Ishikawa (cell line): ENCODE data around the gene HYAL2.

Experiments used
- CEBPB ChIP-seq: IDR thresholded peaks from 2 replicates; pipeline ENCODE4 v1.6.1; 2012
- CREB1 ChIP-seq: IDR thresholded peaks from 2 replicates; pipeline ENCODE4 v1.6.1; 2012; ENCODE audit warnings: low read depth
- EGR1 ChIP-seq: IDR thresholded peaks from 2 replicates; pipeline ENCODE4 v1.6.1; 2012
- EP300 ChIP-seq: IDR thresholded peaks from 2 replicates; pipeline ENCODE4 v1.6.1; 2012; ENCODE audit warnings: borderline replicate concordance
- FOXM1 ChIP-seq: IDR thresholded peaks from 2 replicates; pipeline ENCODE4 v1.6.1; 2012; ENCODE audit warnings: low read depth, borderline replicate concordance
- MAX ChIP-seq: IDR thresholded peaks from 2 replicates; pipeline ENCODE4 v1.6.1; 2012
- NFIC ChIP-seq: IDR thresholded peaks from 2 replicates; pipeline ENCODE4 v1.6.1; 2012
- RAD21 ChIP-seq: IDR thresholded peaks from 2 replicates; pipeline ENCODE4 v1.6.1; 2012; ENCODE audit warnings: low read depth
- TAF1 ChIP-seq: IDR thresholded peaks from 2 replicates; pipeline ENCODE4 v1.6.1; 2012; ENCODE audit warnings: low read depth, mild to moderate bottlenecking
- TCF12 ChIP-seq: IDR thresholded peaks from 2 replicates; pipeline ENCODE4 v1.6.1; 2012; ENCODE audit warnings: low read depth
- TEAD4 ChIP-seq: IDR thresholded peaks from 2 replicates; pipeline ENCODE4 v1.6.1; 2012
- USF1 ChIP-seq: IDR thresholded peaks from 2 replicates; pipeline ENCODE4 v1.6.1; 2012
- YY1 ChIP-seq: IDR thresholded peaks from 2 replicates; pipeline ENCODE4 v1.6.1; 2012; ENCODE audit warnings: low read depth
- ZBTB7A ChIP-seq: IDR thresholded peaks from 2 replicates; pipeline ENCODE4 v1.6.1; 2012; ENCODE audit warnings: low read depth
- TF ChIP-seq, protein P1 (sequence below): IDR thresholded peaks from 2 replicates; pipeline ENCODE4 v1.6.1; 2012; ENCODE audit warnings: low read depth, mild to moderate bottlenecking

Gene HYAL2

GRCh38 chr3:50330330-50330729, 7.8 kb upstream of the HYAL2 start:
- TF ChIP-seq CEBPB = no peak
- TF ChIP-seq EGR1 = no peak
- TF ChIP-seq TAF1 = no peak
- TF ChIP-seq CREB1 = no peak
- TF ChIP-seq USF1 = no peak
- TF ChIP-seq MAX = no peak
- TF ChIP-seq TCF12 = no peak
- no peak for TF ChIP-seq FOXM1
- TF ChIP-seq, protein P1, sequence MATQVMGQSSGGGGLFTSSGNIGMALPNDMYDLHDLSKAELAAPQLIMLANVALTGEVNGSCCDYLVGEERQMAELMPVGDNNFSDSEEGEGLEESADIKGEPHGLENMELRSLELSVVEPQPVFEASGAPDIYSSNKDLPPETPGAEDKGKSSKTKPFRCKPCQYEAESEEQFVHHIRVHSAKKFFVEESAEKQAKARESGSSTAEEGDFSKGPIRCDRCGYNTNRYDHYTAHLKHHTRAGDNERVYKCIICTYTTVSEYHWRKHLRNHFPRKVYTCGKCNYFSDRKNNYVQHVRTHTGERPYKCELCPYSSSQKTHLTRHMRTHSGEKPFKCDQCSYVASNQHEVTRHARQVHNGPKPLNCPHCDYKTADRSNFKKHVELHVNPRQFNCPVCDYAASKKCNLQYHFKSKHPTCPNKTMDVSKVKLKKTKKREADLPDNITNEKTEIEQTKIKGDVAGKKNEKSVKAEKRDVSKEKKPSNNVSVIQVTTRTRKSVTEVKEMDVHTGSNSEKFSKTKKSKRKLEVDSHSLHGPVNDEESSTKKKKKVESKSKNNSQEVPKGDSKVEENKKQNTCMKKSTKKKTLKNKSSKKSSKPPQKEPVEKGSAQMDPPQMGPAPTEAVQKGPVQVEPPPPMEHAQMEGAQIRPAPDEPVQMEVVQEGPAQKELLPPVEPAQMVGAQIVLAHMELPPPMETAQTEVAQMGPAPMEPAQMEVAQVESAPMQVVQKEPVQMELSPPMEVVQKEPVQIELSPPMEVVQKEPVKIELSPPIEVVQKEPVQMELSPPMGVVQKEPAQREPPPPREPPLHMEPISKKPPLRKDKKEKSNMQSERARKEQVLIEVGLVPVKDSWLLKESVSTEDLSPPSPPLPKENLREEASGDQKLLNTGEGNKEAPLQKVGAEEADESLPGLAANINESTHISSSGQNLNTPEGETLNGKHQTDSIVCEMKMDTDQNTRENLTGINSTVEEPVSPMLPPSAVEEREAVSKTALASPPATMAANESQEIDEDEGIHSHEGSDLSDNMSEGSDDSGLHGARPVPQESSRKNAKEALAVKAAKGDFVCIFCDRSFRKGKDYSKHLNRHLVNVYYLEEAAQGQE = no peak
- TF ChIP-seq YY1 = no peak
- no peak for TF ChIP-seq ZBTB7A
- no peak for TF ChIP-seq EP300
- no peak for TF ChIP-seq TEAD4

- TF ChIP-seq NFIC (no peak), TAF1 (peak; percentile 76; the same call in 1 of the 2 replicates), EP300 (peak; percentile 58), CEBPB (no peak), RAD21 (no peak), EGR1 (peak; percentile 40; the same call in 1 of the 2 replicates), MAX (peak; percentile 78), YY1 (0 out of 2 replicates have a peak, but pooled peaks have one; percentile 63), TCF12 (0 out of 2 replicates have a peak, but pooled peaks have one; percentile 29), FOXM1 (no peak), CREB1 (peak; percentile 75), USF1 (no peak)
Measured at GRCh38 chr3:50327943-50328691, 5.6 kb upstream of the HYAL2 start, which contains the start of gene TUSC2. TUSC2 (minus strand) TSS chr3:50328223; CDS start chr3:50328099, 124 bp downstream.

- TF ChIP-seq FOXM1 (no peak), YY1 (no peak), EP300 (no peak), CEBPB (no peak), CREB1 (no peak), NFIC (no peak), TCF12 (no peak), USF1 (no peak), EGR1 (no peak), ZBTB7A (no peak), MAX (no peak), RAD21 (no peak), TEAD4 (no peak)
Measured at GRCh38 chr3:50327129-50327528, 4.6 kb upstream of the HYAL2 start.

GRCh38 chr3:50326182-50326541, 3.6 kb upstream of the HYAL2 start:
- no peak for TF ChIP-seq CREB1
- no peak for TF ChIP-seq USF1
- TF ChIP-seq RAD21 = no peak
- no peak for TF ChIP-seq TEAD4
- no peak for TF ChIP-seq CEBPB
- TF ChIP-seq, protein P1 = no peak
- TF ChIP-seq NFIC = no peak
- no peak for TF ChIP-seq TCF12
- no peak for TF ChIP-seq YY1
- TF ChIP-seq FOXM1 = no peak
- no peak for TF ChIP-seq TAF1
- TF ChIP-seq EGR1 = no peak
- TF ChIP-seq ZBTB7A = no peak
- TF ChIP-seq MAX = no peak
- no peak for TF ChIP-seq EP300
